Cortex of kidney (tissue), 1 donor: Measurements from ENCODE around the gene TMEM163.

Experiments
- DNase-seq: peaks from one replicate; lab custom pipeline; 2025; lab: John Stamatoyannopoulos, UW

Gene TMEM163

DNA sequence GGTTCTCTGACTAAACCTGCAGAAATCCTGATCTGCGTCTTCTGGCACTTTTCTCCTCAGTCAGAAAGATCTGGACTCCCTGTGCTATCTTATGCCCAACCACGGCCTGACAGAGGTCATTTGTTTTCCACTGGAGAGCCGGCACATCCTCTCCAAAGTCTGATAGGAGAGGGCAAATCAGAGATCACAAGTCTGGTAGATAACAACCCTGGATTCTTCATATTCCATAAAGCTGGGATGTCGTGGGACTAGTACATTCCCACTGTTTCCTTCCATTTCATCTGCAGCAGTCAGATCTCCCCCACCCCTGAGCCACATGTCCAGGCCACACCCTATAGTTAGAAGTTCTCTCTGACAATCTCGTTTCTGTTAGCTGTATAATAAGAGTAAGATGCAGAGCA is 308.0 kb downstream of the TMEM163 start:
- DNase-seq: no peak

DNA sequence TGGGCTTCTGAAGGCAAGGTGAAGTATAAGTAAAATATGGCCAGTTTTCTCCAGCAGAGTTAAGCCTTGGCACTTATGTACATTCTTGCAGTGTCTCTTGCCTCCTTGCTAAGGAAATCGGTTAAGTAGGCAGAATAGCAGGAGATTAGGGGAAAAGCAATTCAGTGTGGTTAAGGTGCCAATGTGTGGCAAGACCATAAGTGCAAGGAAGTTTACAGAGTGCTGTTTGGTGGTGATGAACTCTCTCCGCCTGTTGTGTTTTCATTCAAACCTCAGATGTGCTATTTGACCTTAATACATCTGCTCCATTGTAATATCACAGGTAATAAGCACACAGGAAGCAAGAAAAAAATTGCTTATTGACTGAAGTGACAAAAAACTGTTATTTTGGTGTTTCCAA is 308.8 kb downstream of the TMEM163 start:
- DNase-seq: no peak

DNA sequence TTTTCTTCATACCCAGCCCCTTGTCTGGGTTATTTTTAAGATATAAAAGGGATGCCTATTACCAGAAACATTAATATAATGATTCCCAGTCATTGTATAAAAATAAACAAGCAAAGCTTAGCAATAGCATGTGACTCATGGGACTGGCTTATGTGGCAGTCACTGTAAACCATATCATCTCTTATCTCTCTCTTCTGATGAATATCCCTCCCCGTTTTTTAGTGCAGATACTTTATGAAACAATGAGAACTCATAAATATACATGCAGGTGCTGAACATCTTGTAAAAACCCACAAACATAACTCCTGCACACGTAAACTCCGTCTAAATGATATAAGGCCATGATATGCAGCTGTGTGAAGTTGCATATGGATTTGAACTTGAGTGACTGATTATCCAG is 310.0 kb downstream of the TMEM163 start:
- DNase-seq: no peak

DNA sequence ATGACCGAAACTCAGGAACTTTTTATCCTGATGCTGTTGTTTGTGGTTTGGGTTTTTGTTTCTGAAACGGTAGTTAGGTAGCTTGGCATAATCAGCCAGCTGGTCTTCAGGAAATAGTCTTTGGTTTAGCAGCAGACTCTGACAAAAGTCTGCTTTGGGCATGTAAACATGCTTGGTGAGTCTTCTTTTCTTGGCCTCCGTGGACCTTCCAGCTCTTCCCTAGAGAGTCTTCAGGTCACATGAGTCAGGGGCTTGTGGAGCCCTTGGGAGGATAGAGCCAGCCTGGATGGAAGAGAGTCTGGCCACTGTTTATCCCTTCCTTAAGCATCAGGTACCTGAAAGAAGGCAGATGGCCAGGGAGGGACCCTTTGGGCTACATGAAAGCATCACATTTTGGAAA is 310.4 kb downstream of the TMEM163 start:
- DNase-seq: no peak

DNA sequence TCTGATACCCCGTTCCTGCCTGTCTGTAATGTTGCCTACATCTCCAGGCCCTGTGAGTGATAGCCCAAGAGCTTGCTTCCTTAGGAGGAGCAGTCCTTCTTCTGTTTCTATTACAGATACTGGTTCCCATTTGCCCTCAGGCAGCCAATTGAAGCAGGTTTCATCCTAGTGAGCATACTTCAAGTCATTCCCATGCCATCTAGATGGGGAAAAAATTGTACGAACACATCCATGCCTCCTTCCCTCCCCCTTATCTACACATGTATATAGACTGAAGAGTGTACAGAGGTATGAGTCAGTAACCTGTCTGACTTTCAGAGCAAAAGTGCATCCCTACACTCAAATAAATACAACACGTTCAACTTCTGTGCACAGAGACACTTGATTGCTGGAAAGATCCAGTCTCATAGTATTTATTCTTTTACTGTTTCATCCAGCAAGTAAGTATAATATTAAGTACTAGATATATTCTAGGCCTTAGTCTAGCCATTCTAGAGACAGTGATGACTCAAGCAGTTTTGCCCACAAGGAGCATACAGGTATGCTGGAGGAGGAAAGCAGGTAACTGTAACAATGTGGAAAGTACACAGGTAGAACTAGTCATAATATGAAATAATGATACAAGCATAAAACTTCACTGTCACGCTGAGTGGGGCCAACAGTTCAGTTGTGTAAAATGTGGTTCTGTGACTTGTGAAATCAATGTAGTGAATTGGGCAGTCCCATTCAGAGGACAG is 311.5 kb downstream of the TMEM163 start:
- no peak for DNase-seq

DNA sequence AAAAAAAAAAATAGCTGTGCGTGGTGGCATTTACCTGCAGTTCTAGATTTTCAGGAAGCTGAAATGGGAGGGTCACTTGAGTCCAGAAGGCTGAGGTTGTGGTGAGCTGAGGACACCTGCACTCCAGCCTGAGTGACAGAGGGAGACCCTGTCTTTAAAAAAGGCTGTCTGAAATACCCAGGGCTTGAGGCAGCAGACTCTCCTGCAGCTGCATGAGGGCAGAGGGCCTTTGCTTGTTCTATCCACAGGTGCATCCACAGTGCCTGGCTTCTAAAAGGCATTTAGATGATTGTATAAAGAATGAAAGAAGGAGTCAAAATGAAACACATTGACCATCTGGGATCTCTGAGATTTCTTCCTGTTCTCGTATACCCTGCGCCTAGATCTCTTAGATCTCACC is 312.1 kb downstream of the TMEM163 start:
- DNase-seq: no peak

DNA sequence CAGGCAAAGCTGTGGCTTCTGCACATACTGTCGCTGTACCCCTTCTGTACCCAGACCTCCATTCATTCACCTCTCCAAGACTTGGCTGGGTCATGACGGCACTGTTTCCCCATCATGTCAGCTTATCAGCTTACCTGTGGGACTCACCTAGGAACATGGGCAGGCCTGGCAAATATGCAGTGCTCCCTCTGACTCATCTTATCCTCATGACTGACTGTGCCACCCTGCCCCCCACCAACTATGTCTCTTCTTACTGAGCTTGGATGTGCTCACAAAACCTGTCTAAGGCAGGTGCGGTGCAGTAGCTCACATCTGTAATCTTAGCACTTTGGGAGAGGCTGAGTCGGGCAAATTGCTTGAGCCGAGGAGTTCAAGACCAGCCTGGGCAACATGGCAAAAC is 312.5 kb downstream of the TMEM163 start:
- no peak for DNase-seq
